AG10803 (cell line): ENCODE data around the gene RPS6KA3.
"Not testable (repeated sequence)": the region's sequence is repeated elsewhere in the genome, so short reads cannot be mapped to it uniquely, and the experiment has no call there.

Experiments
- DNase-seq: peaks from one replicate; pipeline ENCODE4 v3.0.0; 2010; ENCODE audit warnings: low read depth
- H3K4me3 ChIP-seq: 2 replicates; pipeline ENCODE4 v1.5.1; 2011; ENCODE audit warnings: mild to moderate bottlenecking, low read length, control low read depth
- CTCF ChIP-seq: conservative IDR thresholded peaks from 2 replicates; pipeline ENCODE4 v1.5.1; 2011; ENCODE audit warnings: mild to moderate bottlenecking, low read length, control low read depth, inconsistent platforms

The RPS6KA3 gene

GRCh38 chrX:20181598-20182329, 84.9 kb downstream of the RPS6KA3 start:
- no peak overlapping the region for H3K4me3 ChIP-seq
- TF ChIP-seq CTCF: no peak
- no peak for DNase-seq

GRCh38 chrX:20177093-20177492, 89.6 kb downstream of the RPS6KA3 start:
- no peak for TF ChIP-seq CTCF
- no peak overlapping the region for H3K4me3 ChIP-seq
- no peak for DNase-seq

DNA sequence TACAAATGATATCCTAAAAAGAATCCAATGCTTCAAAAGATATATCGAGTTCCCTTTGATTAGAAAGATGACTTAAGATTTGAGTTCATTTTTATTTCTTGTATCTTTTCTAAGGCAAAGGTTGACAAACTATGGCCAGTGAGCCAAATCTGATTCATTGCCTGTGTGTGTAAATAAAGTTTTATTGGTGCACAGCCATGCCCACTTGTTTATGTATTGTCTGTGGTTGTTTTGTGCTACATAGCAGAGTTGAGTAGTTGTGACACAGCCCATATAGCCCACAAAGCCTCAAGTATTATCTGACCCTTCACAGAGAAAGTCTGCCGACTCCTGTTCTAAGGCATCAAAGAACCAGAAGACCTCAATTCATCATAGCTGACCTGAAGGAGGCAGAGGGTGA, 92.9 kb downstream of the RPS6KA3 start:
- H3K4me3 ChIP-seq: no peak overlapping the region
- DNase-seq: no peak
- no peak for TF ChIP-seq CTCF

GRCh38 chrX:20173313-20173712, 93.4 kb downstream of the RPS6KA3 start:
- no peak for DNase-seq
- no peak overlapping the region for H3K4me3 ChIP-seq
- no peak for TF ChIP-seq CTCF

DNA sequence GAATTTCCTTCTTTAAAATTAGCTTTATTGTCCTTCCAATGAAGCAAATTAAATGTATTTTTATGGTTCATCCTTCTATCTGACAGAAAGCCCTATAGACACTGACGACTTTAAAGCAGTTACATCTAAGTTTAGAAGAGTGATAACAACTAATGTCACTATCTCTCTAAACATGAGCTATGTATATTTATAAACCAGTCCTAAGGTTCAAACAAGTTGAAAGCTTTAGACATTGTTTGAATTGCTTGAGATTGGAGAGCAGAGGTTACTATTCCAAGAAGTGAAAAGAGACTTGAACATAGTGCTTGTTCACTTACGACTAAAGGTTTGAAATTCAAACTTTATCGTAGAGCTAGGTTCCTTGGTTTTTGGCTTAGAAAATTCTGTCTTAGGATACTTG, 94.8 kb downstream of the RPS6KA3 start:
- TF ChIP-seq CTCF: no peak
- H3K4me3 ChIP-seq: no peak overlapping the region
- DNase-seq: no peak

- not testable (repeated sequence) for H3K4me3 ChIP-seq, DNase-seq
These were observed 104.2 kb downstream of the RPS6KA3 start for GRCh38 chrX:20162516-20162915.

DNA sequence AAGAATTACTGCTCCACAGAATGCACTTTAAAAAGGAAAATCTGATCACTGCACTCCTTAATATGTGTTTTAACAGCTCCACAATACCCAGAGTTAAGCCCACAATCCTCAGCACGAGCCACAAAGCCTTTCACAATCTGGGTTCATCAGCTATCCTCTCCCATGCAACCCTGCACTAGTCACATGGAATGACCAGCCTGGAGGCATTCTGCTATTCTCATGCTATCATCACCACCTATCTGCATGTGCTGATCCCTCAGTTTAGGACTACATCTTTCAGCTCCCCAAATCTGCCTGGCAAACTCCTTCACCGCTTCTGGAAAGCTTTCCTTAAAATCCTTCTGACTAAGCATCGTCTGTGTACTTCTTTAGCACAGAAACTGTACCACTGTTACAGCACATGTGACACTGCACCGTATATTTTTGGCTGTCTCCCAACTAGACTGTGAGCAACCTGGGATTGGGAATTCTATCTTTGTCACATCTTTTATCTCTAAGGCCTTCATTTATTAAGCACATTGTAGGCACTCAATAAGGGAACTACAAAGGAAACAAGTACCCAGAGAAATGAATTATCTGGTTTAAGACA, 106.8 kb downstream of the RPS6KA3 start:
- DNase-seq: no peak
- no peak overlapping the region for H3K4me3 ChIP-seq
- no peak for TF ChIP-seq CTCF
